GM10847 (cell line): ENCODE results near the gene FCER2.

Experiments used
- POLR2A ChIP-seq: IDR thresholded peaks from 2 replicates; pipeline ENCODE4 v1.6.1; 2011; ENCODE audit not compliant: insufficient read length; ENCODE audit errors: extremely low read depth

The FCER2 gene

GRCh38 chr19:7694499-7694898 is 7.4 kb downstream of the FCER2 start:
- no peak for TF ChIP-seq POLR2A

GRCh38 chr19:7692417-7693088 is 9.4 kb downstream of the FCER2 start:
- no peak for TF ChIP-seq POLR2A

- no peak for TF ChIP-seq POLR2A
These were observed 10.4 kb downstream of the FCER2 start for GRCh38 chr19:7691497-7691896.

GRCh38 chr19:7690779-7691258 is 11.1 kb downstream of the FCER2 start:
- no peak for TF ChIP-seq POLR2A

GRCh38 chr19:7689165-7689564 is 12.8 kb downstream of the FCER2 start:
- no peak for TF ChIP-seq POLR2A

GRCh38 chr19:7687177-7687576 is 14.8 kb downstream of the FCER2 start:
- peak; percentile 22 for TF ChIP-seq POLR2A

- TF ChIP-seq POLR2A: no peak
These were observed 16.1 kb downstream of the FCER2 start for GRCh38 chr19:7685546-7686445.

GRCh38 chr19:7682175-7682855 is 19.6 kb downstream of the FCER2 start:
- no peak for TF ChIP-seq POLR2A

- TF ChIP-seq POLR2A: peak; percentile 35
These were observed 20.4 kb downstream of the FCER2 start for GRCh38 chr19:7681340-7682174.

GRCh38 chr19:7680606-7681339 is 21.2 kb downstream of the FCER2 start, which contains the start of gene TRAPPC5:
TRAPPC5 (plus strand) TSS chr19:7680833; CDS start chr19:7682254, 1,421 bp downstream.
- TF ChIP-seq POLR2A: peak; percentile 37

- TF ChIP-seq POLR2A: no peak
These were observed 21.9 kb downstream of the FCER2 start for GRCh38 chr19:7679771-7680605.

GRCh38 chr19:7678971-7679751 is 22.8 kb downstream of the FCER2 start:
- no peak for TF ChIP-seq POLR2A

- TF ChIP-seq POLR2A: no peak
These were observed 24.1 kb downstream of the FCER2 start for GRCh38 chr19:7677669-7678311.
